SK-N-SH treated with all-trans-retinoic acid at 6 μM for 48 hours (cell line): Measurements from ENCODE around the gene RIMS4.

Experiments used
- ATAC-seq: fragments of 200-7000 bp; cut with Tn5 transposase; 3 replicates; pipeline ENCODE4 v1.9.1; 2020; ENCODE audit warnings: mild to moderate bottlenecking, moderate library complexity
- ARNTL ChIP-seq: fragments of 450-650 bp; formaldehyde crosslinking; IDR thresholded peaks from 2 replicates; pipeline ENCODE4 v1.5.0; 2020; ENCODE audit warnings: low read depth, mild to moderate bottlenecking, moderate library complexity, borderline replicate concordance
- BACH2 ChIP-seq: fragments of 250-450 bp; sonication (Bioruptor Pico); IDR thresholded peaks from 2 replicates; pipeline ENCODE4 v1.9.0; 2021; ENCODE audit warnings: mild to moderate bottlenecking, borderline replicate concordance
- CSDC2 ChIP-seq: fragments of 250-450 bp; sonication (Bioruptor Pico); IDR thresholded peaks from 2 replicates; pipeline ENCODE4 v1.5.0; 2020; ENCODE audit warnings: mild to moderate bottlenecking, moderate library complexity
- CSRNP3 ChIP-seq: fragments of 250-450 bp; sonication (Bioruptor Pico); IDR thresholded peaks from 2 replicates; pipeline ENCODE4 v1.5.1; 2021; ENCODE audit warnings: mild to moderate bottlenecking, moderate library complexity
- ESRRG ChIP-seq: fragments of 250-450 bp; sonication (Bioruptor Pico); IDR thresholded peaks from 2 replicates; pipeline ENCODE4 v1.6.1; 2021; ENCODE audit warnings: mild to moderate bottlenecking
- ISL1 ChIP-seq: fragments of 250-450 bp; sonication (Bioruptor Pico); IDR thresholded peaks from 2 replicates; pipeline ENCODE4 v2.1.2; 2022; ENCODE audit warnings: mild to moderate bottlenecking, moderate library complexity
- OSR1 ChIP-seq: fragments of 250-450 bp; sonication (Bioruptor Pico); IDR thresholded peaks from 2 replicates; pipeline ENCODE4 v1.8.0; 2022; ENCODE audit warnings: moderate library complexity, mild to moderate bottlenecking, inconsistent platforms
- PATZ1 ChIP-seq: fragments of 250-450 bp; sonication (Bioruptor Pico); IDR thresholded peaks from 2 replicates; pipeline ENCODE4 v1.8.0; 2020; ENCODE audit warnings: mild to moderate bottlenecking, moderate library complexity, borderline replicate concordance
- POU6F1 ChIP-seq: fragments of 250-450 bp; sonication (Bioruptor Pico); IDR thresholded peaks from 2 replicates; pipeline ENCODE4 v1.8.0; 2021; ENCODE audit warnings: low read depth, mild to moderate bottlenecking, moderate library complexity, borderline replicate concordance
- PPARA ChIP-seq: fragments of 250-450 bp; sonication (Bioruptor Pico); IDR thresholded peaks from 2 replicates; pipeline ENCODE4 v1.5.0; 2020; ENCODE audit warnings: mild to moderate bottlenecking, borderline replicate concordance
- SNAI2 ChIP-seq: fragments of 250-450 bp; sonication (Bioruptor Pico); IDR thresholded peaks from 2 replicates; pipeline ENCODE4 v1.5.0; 2020; ENCODE audit warnings: mild to moderate bottlenecking, moderate library complexity
- TCF4 ChIP-seq: fragments of 250-450 bp; sonication (Bioruptor Pico); IDR thresholded peaks from 2 replicates; pipeline ENCODE4 v1.8.0; 2021; ENCODE audit warnings: mild to moderate bottlenecking, moderate library complexity, borderline replicate concordance
- TOX ChIP-seq: fragments of 250-450 bp; sonication (Bioruptor Pico); IDR thresholded peaks from 2 replicates; pipeline ENCODE4 v1.8.0; 2021; ENCODE audit warnings: mild to moderate bottlenecking, moderate library complexity, borderline replicate concordance
- TSHZ2 ChIP-seq: fragments of 250-450 bp; sonication (Bioruptor Pico); IDR thresholded peaks from 2 replicates; pipeline ENCODE4 v1.5.0; 2020; ENCODE audit warnings: mild to moderate bottlenecking, moderate library complexity
- ZC3H10 ChIP-seq: fragments of 250-450 bp; sonication (Bioruptor Pico); IDR thresholded peaks from 2 replicates; pipeline ENCODE4 v1.5.1; 2021; ENCODE audit warnings: mild to moderate bottlenecking, moderate library complexity
- ZFP3 ChIP-seq: fragments of 250-450 bp; sonication (Bioruptor Pico); IDR thresholded peaks from 2 replicates; pipeline ENCODE4 v1.5.0; 2020; ENCODE audit warnings: mild to moderate bottlenecking, moderate library complexity
- ZFP30 ChIP-seq: fragments of 450-650 bp; formaldehyde crosslinking; IDR thresholded peaks from 2 replicates; pipeline ENCODE4 v1.5.0; 2022; ENCODE audit warnings: mild to moderate bottlenecking, moderate library complexity
- ZNF565 ChIP-seq: fragments of 450-650 bp; formaldehyde crosslinking; conservative IDR thresholded peaks from 2 replicates; pipeline ENCODE4 v1.5.0; 2020; ENCODE audit warnings: low read depth, mild to moderate bottlenecking, moderate library complexity
- ZNF70 ChIP-seq: fragments of 450-650 bp; formaldehyde crosslinking; IDR thresholded peaks from 2 replicates; pipeline ENCODE4 v1.5.0; 2020; ENCODE audit warnings: mild to moderate bottlenecking, moderate library complexity
- ZNF8 ChIP-seq: fragments of 450-650 bp; formaldehyde crosslinking; IDR thresholded peaks from 2 replicates; pipeline ENCODE4 v1.5.0; 2020; ENCODE audit warnings: mild to moderate bottlenecking, moderate library complexity

RIMS4 gene

GRCh38 chr20:44759595-44759994 is 50.8 kb downstream of the RIMS4 start:
- no peak for TF ChIP-seq ZNF70
- TF ChIP-seq ISL1 (CRISPR knock-in tag), result no peak
- TF ChIP-seq CSRNP3 (CRISPR knock-in tag), result no peak
- no peak for TF ChIP-seq ESRRG (CRISPR knock-in tag)
- TF ChIP-seq ZFP3 (CRISPR knock-in tag), result no peak
- no peak for TF ChIP-seq PATZ1 (CRISPR knock-in tag)
- TF ChIP-seq ZC3H10 (CRISPR knock-in tag), result no peak
- no peak for TF ChIP-seq ZNF565 (CRISPR knock-in tag)
- no peak for TF ChIP-seq CSDC2 (CRISPR knock-in tag)
- no peak for TF ChIP-seq POU6F1 (CRISPR knock-in tag)
- no peak for TF ChIP-seq SNAI2 (CRISPR knock-in tag)
- TF ChIP-seq TCF4, result no peak
- no peak for TF ChIP-seq TOX (CRISPR knock-in tag)
- no peak for TF ChIP-seq PPARA (CRISPR knock-in tag)
- no peak for ATAC-seq

- no peak for TF ChIP-seq ESRRG (CRISPR knock-in tag)
- no peak for TF ChIP-seq CSRNP3 (CRISPR knock-in tag)
- TF ChIP-seq PPARA (CRISPR knock-in tag), result no peak
- TF ChIP-seq BACH2 (CRISPR knock-in tag), result no peak
- no peak for TF ChIP-seq TSHZ2 (CRISPR knock-in tag)
- TF ChIP-seq ZNF565 (CRISPR knock-in tag), result no peak
- no peak for TF ChIP-seq ZFP30 (CRISPR knock-in tag)
- no peak for TF ChIP-seq SNAI2 (CRISPR knock-in tag)
- no peak for TF ChIP-seq OSR1 (CRISPR knock-in tag)
- no peak for TF ChIP-seq ISL1 (CRISPR knock-in tag)
- no peak for TF ChIP-seq POU6F1 (CRISPR knock-in tag)
- no peak for TF ChIP-seq ZNF70
- TF ChIP-seq ZFP3 (CRISPR knock-in tag), result no peak
- TF ChIP-seq ZNF8 (CRISPR knock-in tag), result no peak
- TF ChIP-seq ARNTL (CRISPR knock-in tag), result no peak
- no peak for TF ChIP-seq ZC3H10 (CRISPR knock-in tag)
- TF ChIP-seq PATZ1 (CRISPR knock-in tag), result no peak
- TF ChIP-seq TCF4, result no peak
- no peak for ATAC-seq
Measured at GRCh38 chr20:44758247-44759101, 51.9 kb downstream of the RIMS4 start.
